Endothelial cell of umbilical vein (primary cell): ENCODE data around the gene SCLY.

Experiments used
- CTCF ChIP-seq, 2 donors: IDR thresholded peaks; 1 replicate in 1 of 2; 2 replicates in 1 of 2; pipeline ENCODE4 v1.5.1; 2011; ENCODE audit warnings: low read length in 2 of 2, mild to moderate bottlenecking in 2 of 2, moderate library complexity in 2 of 2, control low read depth in 1 of 2, inconsistent platforms in 1 of 2, low read depth in 1 of 2; ENCODE audit not compliant: insufficient read depth in 1 of 2; ENCODE audit errors: extremely low read depth in 1 of 2
- POLR2AphosphoS5 ChIP-seq: IDR thresholded peaks from 2 replicates; pipeline ENCODE4 v1.6.1; 2012; ENCODE audit warnings: low read depth, mild to moderate bottlenecking, control low read depth, low read length, moderate library complexity; ENCODE audit not compliant: insufficient read depth

GRCh38 chr2:238025741-238026360 lies 35.0 kb upstream of the SCLY start:
- TF ChIP-seq CTCF (IDR thresholded peaks at IDR 0.05; ENCODE audit: extremely low read depth in 1 of 2, insufficient read depth in 1 of 2, low read depth in 1 of 2, low read length in 2 of 2) (no peak), POLR2AphosphoS5 (no peak)
